Measurements from ENCODE around the gene SSBP3. TPM values are rescaled to one million over a fixed set of nuclear protein-coding genes. Genes with fewer than 3 reads are reported as not detected.
A peak's percentile ranks its signal among the peaks of the same experiment; 100 is the strongest.

Gene SSBP3
- total and polyA plus RNA-seq, 4 donors, result 7.7 to 24.7 (median 17.3) TPM

DNA sequence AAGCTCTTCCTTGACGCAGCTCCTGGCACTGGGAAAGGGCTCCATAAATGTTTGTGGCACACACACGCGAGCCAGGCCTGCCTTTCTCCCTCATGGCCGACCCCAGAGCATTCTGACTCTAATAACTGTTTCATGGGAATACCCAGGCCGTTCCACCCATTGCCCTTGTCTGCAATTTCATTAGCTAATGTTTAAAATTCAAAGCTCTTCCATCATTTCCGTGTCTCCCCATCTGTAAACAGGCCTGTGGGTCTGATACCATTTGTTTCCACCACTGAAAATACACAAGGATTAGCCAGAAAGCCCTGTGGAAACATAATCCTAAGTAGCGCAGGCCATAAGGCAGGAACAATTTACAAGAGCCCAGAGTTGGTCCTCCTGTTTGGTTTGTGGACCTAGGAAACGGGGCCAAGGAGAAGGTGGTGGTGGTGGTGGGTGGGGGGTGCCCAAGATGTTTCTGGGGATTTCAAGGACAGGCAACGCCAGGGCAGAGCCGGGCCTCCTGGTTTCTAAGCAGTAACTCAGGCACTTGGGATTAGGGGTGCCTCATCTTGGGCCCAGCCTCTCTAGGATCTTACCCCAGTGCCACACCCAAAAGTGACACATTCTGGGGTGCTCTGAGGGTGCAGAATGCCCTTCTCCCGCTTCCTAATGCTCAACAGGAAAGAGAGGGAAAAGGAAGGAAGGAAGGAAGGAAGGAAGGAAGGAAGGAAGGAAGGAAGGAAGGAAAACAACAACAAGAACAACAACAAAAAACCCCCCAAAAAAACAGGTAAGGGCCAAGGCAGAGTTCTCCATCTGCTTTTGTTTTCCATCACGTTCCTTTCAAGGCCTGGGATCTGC lies 79.4 kb downstream of the SSBP3 start (continued):
- TF ChIP-seq CTCF (IDR thresholded peaks at IDR 0.05; ENCODE audit: low read depth, low read length, missing input control) (no peak), EGR1 (IDR thresholded peaks at IDR 0.05; ENCODE audit: low read depth in 2 of 2) (no peak)

GRCh38 chr1:54325703-54326461 lies 80.3 kb downstream of the SSBP3 start:
- no peaks in the 10 kb centered on the region for H3K9me3 ChIP-seq (ENCODE audit: control insufficient read depth in 4 of 4, low read length in 3 of 4)
- TF ChIP-seq FOXA2 (IDR thresholded peaks at IDR 0.05) (no peak), CTCF (IDR thresholded peaks at IDR 0.05; ENCODE audit: low read depth, low read length, missing input control) (no peak)
- H3K4me1 ChIP-seq (ENCODE audit: control insufficient read depth in 4 of 4, insufficient read depth in 4 of 4, low read length in 3 of 4), result peaks cover 11 to 24% (median 20%) of the 10 kb centered on the region in 4 donors
- H3K9ac ChIP-seq (ENCODE audit: low read depth in 1 of 2, low read length in 2 of 2), result no peak overlapping the region
- peaks cover 0 to 4% (median 0%) of the 10 kb centered on the region in 4 donors for H3K36me3 ChIP-seq (ENCODE audit: control insufficient read depth in 4 of 4, insufficient read depth in 3 of 4, low read depth in 1 of 4, low read length in 3 of 4)
- peak overlapping the region; percentile 16 to 19 for H3K27ac ChIP-seq (ENCODE audit: low read depth in 1 of 2, low read length in 2 of 2)
- no peaks in the 10 kb centered on the region for H3K27me3 ChIP-seq (ENCODE audit: control insufficient read depth in 4 of 4, insufficient read depth in 4 of 4, low read length in 3 of 4)
- no peak for DNase-seq (ENCODE audit: low spot score)
- no peak overlapping the region for H3K4me3 ChIP-seq (ENCODE audit: low read depth in 1 of 3, low read length in 3 of 3)
- WGBS, result 89% methylated on average over 20 of the region's 20 CpGs

GRCh38 chr1:54325284-54325683 lies 80.9 kb downstream of the SSBP3 start:
- H3K9ac ChIP-seq (ENCODE audit: low read depth in 1 of 2, low read length in 2 of 2), result no peak overlapping the region
- 94% methylated on average over 2 of the region's 2 CpGs for WGBS
- no peak overlapping the region for H3K4me3 ChIP-seq (ENCODE audit: low read depth in 1 of 3, low read length in 3 of 3)
- no peak for DNase-seq (ENCODE audit: low spot score)
- no peaks in the 10 kb centered on the region for H3K9me3 ChIP-seq (ENCODE audit: control insufficient read depth in 4 of 4, low read length in 3 of 4)
- no peaks in the 10 kb centered on the region for H3K27me3 ChIP-seq (ENCODE audit: control insufficient read depth in 4 of 4, insufficient read depth in 4 of 4, low read length in 3 of 4)
- H3K4me1 ChIP-seq (ENCODE audit: control insufficient read depth in 4 of 4, insufficient read depth in 4 of 4, low read length in 3 of 4), result peaks cover 11 to 24% (median 20%) of the 10 kb centered on the region in 4 donors
- H3K27ac ChIP-seq (ENCODE audit: low read depth in 1 of 2, low read length in 2 of 2), result no peak overlapping the region
- TF ChIP-seq TAF1 (conservative IDR thresholded peaks at IDR 0.05) (no peak), NR2F2 (IDR thresholded peaks at IDR 0.05) (no peak), HNF4G (IDR thresholded peaks at IDR 0.05) (no peak), FOXA1 (IDR thresholded peaks at IDR 0.05) (no peak), MAX (IDR thresholded peaks at IDR 0.05) (no peak), HNF4A (conservative IDR thresholded peaks at IDR 0.05) (no peak)
- peaks cover 0 to 4% (median 0%) of the 10 kb centered on the region in 4 donors for H3K36me3 ChIP-seq (ENCODE audit: control insufficient read depth in 4 of 4, insufficient read depth in 3 of 4, low read depth in 1 of 4, low read length in 3 of 4)

Data from liver (tissue), 9 donors.